Activated CD8-positive, alpha-beta T cell treated with anti-CD3 and anti-CD28 coated beads, Interleukin-2, amount 10 ng/mL, durations not matched to agents 7 days and 5 days (primary cell): Measurements from ENCODE around the gene CKMT1B. TPM values are rescaled to one million over a fixed set of nuclear protein-coding genes. Genes with fewer than 3 reads are reported as not detected.

Experiments
- total RNA-seq, 2 experiments: library from RNA; stranded (reverse); gene quantifications; one replicate each; pipeline ENCODE4 v1.2.3, GENCODE V29; 2021

The CKMT1B gene
- total RNA-seq, 2 experiments from 2014 or later = not detected

Other genes with a start within 250 kb of the CKMT1B start
- gene ZSCAN29, start 223.0 kb upstream of the CKMT1B start, total RNA-seq = 10 to 100 TPM; 30.4 to 32.1 TPM
- gene TUBGCP4, start 222.9 kb upstream of the CKMT1B start, total RNA-seq = 10 to 100 TPM; 38.9 to 41.7 TPM
- 10 to 100 TPM; 24.3 to 27.3 TPM for gene TP53BP1, start 100.9 kb upstream of the CKMT1B start, total RNA-seq
- gene MAP1A, start 76.4 kb upstream of the CKMT1B start, total RNA-seq = 1 to 10 TPM; 5.3 to 5.6 TPM
- 10 to 100 TPM; 42.5 to 48.3 TPM for gene PPIP5K1, start 3.8 kb upstream of the CKMT1B start, total RNA-seq
- gene STRC, start 24.8 kb downstream of the CKMT1B start, total RNA-seq = under 1 TPM; 0.40 to 0.52 TPM
- 1 to 10 TPM; 6.0 to 9.1 TPM for gene CATSPER2, start 54.8 kb downstream of the CKMT1B start, total RNA-seq
- gene CKMT1A, start 99.8 kb downstream of the CKMT1B start, total RNA-seq = not detected
- 100 to 1,000 TPM; 306 to 313 TPM for gene PDIA3, start 152.4 kb downstream of the CKMT1B start, total RNA-seq
- gene ELL3, start 182.9 kb downstream of the CKMT1B start, total RNA-seq = 1 to 10 TPM; 3.1 to 4.4 TPM
- gene SERF2, start 198.3 kb downstream of the CKMT1B start, total RNA-seq = 1,000 to 10,000 TPM; 1,025 to 1,042 TPM
- gene SERINC4, start 206.2 kb downstream of the CKMT1B start, total RNA-seq = under 1 TPM; 0.21 to 0.39 TPM
- gene HYPK, start 206.6 kb downstream of the CKMT1B start, total RNA-seq = 10 to 100 TPM; 15.8 to 19.9 TPM
- 10 to 100 TPM; 35.8 to 40.1 TPM for gene MFAP1, start 230.7 kb downstream of the CKMT1B start, total RNA-seq
- 10 to 100 TPM; 87.0 to 88.7 TPM for gene WDR76, start 233.0 kb downstream of the CKMT1B start, total RNA-seq